CD4-positive, alpha-beta T cell treated with Interleukin-1 beta for 1 hour (primary cell): ENCODE data around the gene TSPAN9.

ENCODE experiments used
- DNase-seq, 2 donors: peaks; one replicate each; pipeline ENCODE4 v3.0.0-alpha.2; 2020 to 2022

TSPAN9 gene

DNA sequence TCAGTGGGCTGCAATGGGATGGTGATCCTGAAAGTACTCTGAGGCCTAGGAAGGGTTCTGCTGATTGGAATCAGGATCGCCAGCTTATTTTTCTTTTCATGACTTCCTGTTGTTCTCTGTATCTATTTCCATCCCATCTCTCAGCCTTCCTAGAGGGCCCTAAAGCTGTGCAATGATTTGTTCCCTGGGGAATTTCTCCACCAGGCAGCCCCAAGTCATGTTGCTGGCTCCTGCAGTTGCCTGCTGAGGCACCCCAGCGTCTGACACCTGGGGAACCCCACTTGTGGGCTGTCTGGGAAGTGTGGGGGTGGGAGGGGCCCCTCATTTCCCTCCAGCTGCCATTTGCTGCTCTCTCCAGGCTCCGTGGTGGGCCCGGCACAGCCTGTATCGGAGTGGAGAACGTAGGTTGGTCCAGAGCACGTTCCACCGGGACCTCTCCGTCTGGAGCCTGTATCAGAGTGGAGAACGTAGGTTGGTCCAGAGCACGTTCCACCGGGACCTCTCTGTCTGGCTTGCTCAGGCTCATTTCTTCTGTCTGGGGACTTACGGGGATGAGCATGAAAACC is 138.3 kb downstream of the TSPAN9 start:
- no peak for DNase-seq

DNA sequence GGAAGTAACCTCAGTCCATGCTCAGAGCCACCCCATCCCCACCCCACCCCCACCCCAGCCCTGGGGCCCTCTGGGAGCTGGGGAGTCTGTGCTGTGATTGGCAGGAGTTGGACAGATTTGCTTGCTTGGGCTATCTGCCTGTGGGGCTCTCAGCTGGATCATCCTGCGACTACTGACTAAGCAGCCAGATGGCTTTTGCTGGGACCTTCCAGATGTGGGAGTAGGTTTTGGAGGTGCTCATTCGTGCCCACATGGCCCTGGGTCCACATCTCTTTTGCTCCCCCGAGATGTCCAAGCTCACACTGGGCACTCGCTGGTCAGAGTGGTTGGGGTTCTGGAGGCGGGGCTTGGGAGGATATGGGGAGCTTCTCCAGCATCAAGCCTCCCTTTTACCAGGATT is 138.9 kb downstream of the TSPAN9 start:
- no peak for DNase-seq

- DNase-seq, result no peak
These were observed 139.8 kb downstream of the TSPAN9 start for GRCh38 chr12:3216726-3217682.

DNA sequence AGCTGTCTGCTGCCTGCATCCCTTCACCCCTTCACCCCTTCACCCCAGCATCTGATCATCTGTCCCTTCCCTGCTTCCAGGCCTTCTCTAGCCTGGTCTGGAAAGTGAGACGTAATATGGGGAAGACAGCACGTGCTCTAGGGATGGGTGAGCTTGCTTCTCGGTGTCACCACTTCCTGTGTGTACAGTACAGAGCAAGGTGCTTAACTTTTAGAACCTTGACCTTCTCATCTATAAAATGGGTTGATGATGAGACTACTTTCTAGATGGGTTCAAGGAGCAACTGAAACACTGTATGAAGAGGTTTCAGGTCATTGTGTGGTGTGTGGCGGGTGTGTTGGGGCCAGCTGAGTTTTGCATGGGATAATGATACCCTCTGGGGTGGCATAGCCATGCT is 140.5 kb downstream of the TSPAN9 start:
- DNase-seq, result no peak

- DNase-seq, result no peak
These were observed 141.3 kb downstream of the TSPAN9 start for GRCh38 chr12:3218228-3219171.

DNA sequence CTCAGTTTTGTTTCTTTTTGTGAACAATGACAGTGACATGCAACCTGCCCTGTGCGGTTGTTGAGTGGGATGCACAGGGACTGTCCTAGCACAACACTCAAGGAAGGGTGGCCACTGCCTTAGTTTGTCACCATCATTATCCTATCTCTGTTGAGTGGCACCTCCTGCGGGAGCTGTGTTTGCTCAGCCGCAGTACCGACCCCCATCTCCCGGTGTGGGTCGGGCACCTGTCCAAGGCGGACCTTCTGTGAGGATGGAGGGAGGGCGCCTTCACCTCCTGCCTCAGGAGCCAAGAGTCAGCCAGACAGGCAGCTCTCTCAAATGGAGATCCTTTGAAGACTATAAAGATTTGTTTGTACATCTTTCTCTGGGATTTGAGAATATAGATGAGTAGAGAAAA is 142.1 kb downstream of the TSPAN9 start:
- no peak for DNase-seq

- DNase-seq, result no peak
These were observed 143.5 kb downstream of the TSPAN9 start for GRCh38 chr12:3220382-3221321.

- DNase-seq, result no peak
These were observed 145.1 kb downstream of the TSPAN9 start for GRCh38 chr12:3222306-3222705.

DNA sequence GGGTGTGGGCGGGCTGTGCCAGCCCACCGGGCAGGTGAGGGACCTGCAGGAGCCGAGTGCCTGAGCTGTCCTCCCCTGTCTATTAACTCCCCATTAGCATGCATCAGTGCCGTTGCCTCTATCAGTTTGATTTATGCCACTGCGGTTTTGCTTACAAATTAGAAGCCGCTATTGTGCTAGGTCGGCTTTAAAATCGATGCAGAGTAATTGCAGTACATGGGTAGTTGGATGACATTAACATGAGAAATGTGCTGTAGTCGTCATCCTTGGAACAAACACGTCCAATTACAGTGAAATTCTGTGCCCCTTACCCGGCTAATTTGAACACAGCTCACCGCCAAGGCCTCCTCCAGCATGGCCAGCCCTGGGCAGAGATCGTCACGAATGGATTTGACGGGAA is 145.8 kb downstream of the TSPAN9 start:
- no peak for DNase-seq

DNA sequence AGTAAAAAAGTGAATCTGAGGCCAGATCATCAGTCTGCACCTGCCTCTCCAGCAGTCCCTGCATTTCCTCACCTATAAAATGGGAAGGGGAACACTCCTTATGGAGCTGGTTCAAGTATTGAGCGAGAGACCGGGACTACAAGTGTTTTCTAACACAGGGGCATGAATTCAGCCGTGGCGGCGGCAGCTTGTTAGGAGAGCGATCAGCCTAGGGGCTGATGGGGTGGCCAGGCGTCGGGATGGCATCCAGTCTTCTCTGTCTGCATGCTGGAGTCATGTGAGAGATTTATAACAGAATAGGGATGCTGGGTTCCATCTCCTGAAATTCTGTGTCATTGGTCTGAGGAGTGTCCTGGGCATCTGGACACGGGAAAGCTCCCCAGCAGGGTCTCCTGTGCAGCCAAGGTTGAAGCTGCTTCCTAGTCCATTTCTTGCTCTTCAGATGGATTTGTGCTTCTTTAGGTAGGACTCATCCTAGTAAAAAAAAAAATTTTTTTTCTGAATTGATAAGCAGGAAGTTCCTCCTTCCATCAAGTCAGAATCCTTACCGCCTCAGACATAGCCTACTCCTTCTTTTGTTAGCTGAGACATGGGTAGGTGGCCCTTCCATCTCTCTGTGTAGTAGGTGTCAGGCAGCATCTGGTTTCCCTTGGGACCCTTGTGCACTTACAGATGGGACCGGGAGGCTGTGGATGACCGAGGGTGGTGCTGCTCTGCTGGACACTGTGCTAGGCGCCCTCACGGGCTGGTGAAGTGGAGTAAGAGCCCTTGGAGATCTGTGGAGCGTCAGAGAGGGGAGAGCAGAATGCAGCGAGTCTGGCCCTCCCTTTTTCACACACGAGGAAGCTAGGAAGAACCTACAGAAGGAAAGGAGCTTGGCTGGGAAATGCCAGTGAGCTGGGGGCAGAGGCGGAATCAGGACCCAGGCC is 146.7 kb downstream of the TSPAN9 start:
- no peak for DNase-seq

- DNase-seq, result no peak
These were observed 147.3 kb downstream of the TSPAN9 start for GRCh38 chr12:3224530-3224903.

GRCh38 chr12:3225154-3225795 is 148.1 kb downstream of the TSPAN9 start:
- DNase-seq, result no peak

DNA sequence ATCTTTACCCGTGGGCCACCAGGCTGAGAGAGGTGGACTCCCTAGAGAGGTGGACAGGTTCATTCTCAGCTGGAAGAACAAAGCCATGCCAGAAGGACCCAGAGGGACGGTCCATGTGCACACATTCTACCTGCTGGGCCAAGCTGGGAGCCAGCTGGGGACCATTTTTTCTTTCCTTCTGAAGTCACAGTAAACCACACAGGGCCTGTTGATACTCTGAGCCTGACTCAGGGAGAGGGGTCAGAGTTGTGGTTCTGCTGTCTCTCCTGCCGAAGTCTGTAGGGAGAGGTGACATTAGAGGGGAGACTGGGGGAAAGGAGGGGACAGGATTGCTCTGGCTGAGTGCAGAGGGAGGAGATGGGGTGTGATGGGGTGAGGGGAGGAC is 148.6 kb downstream of the TSPAN9 start:
- no peak for DNase-seq

GRCh38 chr12:3226264-3226663 is 149.1 kb downstream of the TSPAN9 start:
- no peak for DNase-seq

DNA sequence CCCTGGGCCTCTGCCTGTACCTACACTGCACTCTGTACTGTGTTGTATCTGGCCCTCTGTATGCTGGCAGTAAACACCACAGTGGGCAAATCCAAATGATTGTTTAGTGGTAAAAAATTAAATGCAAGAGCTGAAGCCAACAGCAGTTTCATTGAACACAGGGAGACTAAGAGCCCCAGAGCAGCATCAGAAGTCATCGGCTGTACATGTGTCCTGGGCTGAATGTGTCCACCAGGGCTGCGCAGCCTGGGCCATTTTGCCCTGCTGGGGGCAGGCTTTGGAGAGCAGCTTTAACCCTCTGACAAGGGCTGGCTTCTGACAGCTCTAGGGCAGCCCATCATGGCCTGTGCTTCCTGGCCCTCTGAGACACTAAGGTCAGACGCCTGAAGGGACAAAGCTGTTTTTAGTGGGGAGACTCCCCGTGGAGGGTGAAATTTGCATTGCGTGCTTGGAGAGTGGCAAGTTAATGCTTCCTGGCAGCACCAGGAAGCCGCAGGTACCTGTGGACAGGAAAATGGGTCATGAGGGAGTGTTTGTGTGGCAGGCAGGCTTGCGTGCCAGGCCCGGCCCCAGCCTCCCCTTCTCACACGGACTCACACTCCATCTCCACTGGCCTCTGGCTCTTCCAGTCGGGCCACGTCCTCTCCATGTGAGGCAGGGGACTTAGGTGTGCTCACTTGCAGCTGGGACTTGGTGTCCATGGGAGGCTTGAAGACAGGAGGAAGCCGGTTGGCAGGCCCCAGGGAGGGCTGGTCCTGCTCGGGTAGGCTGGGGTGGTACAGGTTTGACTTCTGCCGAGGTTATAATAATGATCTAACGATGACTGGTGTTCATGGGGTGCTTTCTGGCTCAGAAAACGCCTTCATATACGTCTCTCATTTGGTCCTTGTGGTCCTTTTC is 150.1 kb downstream of the TSPAN9 start:
- no peak for DNase-seq

- DNase-seq, result no peak
These were observed 151.4 kb downstream of the TSPAN9 start for GRCh38 chr12:3228552-3228951.

DNA sequence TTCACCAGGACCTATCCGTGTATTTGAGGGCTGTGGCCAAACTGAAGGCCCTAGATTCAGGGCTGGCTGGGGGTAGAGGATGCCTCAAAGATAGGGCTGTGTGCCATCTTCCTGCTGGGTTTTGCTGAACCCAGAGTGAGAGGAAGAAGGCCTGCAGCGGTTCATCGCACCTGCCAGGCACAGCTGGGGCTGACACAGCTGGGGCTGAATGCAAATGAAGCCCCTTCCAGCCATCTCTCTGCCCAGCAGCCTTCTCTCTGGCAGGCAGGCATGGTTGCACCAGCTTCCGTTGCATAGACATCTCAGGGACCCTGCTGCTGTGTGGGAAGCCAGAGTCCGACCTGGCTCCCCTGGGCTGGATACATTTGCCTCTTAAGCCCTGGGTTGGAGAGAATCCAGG is 152.4 kb downstream of the TSPAN9 start:
- no peak for DNase-seq

DNA sequence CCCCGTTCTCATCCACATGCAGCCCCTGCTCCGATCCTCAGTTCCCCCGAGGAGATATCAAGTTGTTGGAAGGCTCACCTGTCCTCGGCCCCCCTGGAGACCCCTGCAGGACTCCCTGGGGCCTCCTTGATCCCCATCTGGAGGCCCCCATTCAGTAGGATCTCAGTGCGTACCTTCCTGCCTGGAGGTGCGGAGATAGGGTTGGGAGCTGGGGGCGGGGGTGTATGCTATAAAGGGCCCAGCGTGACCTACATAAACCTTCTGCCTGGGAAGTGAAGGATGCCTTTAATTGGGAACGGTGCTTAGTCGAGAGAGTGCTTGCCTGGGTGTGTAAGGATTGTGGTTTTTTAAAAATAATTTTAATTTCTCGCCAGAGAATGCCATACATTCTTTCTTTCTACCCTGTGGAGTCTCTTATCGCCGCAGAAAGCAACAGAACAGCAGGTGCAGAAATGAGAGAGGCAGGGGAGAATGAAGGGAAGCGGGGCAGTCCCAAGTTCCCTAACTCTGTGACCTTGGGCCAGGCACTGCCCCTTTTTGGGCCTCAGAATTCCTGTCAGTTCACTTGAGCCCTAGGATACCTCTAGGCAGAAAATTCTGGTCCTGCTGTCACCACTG is 153.7 kb downstream of the TSPAN9 start:
- DNase-seq, result no peak

DNA sequence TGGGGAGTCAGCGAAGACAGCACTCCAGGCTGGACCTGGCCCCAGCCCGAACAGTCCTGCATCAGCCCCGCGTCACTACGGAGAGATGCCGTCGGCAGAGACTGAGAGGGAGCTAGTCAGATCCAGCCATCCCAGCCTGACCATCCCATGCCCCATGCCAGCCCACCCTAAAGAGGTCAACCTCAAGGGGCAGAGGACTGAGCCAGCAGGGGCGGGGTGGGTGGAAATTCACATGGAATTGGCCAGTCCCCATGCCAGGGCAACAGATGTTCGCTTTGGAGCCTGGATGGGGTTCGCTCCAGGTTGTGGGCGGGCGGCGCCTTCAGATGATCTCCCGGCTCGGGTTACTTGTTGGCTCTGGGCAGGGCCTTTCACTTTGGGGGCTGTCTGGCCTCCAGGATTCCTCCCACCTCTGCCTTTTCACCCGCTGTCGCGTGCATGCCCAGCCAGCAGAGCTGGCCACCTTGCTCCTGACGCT is 154.3 kb downstream of the TSPAN9 start:
- DNase-seq, result no peak
